ENCODE measurements around the gene TLE7.

Gene TLE7

DNA sequence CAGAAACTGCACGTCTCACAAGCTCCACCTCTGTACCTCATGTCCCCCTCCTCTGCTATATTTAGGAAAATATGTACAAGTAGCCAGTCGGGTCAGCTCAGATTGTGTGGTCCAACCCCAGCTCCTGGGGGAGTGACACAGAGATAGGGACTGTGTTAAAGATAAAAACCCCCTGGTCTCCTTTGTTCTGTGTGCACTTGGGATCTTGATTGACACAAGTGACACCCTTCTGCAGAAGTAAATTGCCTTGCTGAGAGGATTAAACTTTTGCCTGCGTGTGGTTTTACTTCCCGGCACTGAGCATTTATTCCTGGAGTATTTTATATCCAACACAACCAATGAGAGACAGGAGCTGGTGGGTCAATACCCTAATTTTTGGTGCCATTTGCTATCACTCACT lies 37.5 kb downstream of the TLE7 start:
- in situ Hi-C loops (cut with HindIII; ENCODE audit: low pct_unique_long_range_greater_than_20kb, low sequenced_read_pairs), result no loop called here
- no peak for TF ChIP-seq JUND (IDR thresholded peaks at IDR 0.05; ENCODE audit: low read depth)
- no peak for DNase-seq (ENCODE audit: low read depth in 1 of 2, low spot score in 1 of 2)

DNA sequence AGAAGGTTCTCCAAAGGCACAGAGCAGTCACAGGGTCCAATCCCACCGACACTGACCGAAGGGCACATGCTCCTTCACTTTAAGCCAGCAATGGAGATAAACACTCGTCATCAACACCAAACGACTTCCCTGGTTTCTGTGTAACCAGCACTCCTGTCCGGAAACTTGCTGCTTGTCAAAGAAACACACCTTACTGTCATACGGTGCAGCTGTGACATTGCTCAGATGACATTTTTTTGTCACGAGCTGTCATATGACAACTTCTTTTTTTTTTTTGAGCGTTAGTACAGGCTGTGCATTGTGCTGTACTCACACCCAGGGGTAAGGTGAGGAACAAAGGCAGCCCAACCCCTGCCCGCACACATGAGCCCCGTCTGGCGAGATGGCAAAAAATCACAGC lies 39.2 kb downstream of the TLE7 start:
- no peak for TF ChIP-seq JUND (IDR thresholded peaks at IDR 0.05; ENCODE audit: low read depth)
- DNase-seq (ENCODE audit: low read depth in 1 of 2, low spot score in 1 of 2), result no peak
- in situ Hi-C loops (cut with HindIII; ENCODE audit: low pct_unique_long_range_greater_than_20kb, low sequenced_read_pairs), result no loop called here

GRCh38 chr16:71402007-71402406 lies 39.8 kb downstream of the TLE7 start:
- DNase-seq (ENCODE audit: low read depth in 1 of 2, low spot score in 1 of 2), result no peak
- TF ChIP-seq JUND (IDR thresholded peaks at IDR 0.05; ENCODE audit: low read depth), result no peak
- in situ Hi-C loops (cut with HindIII; ENCODE audit: low pct_unique_long_range_greater_than_20kb, low sequenced_read_pairs), result no loop called here

GRCh38 chr16:71399801-71400563 lies 41.9 kb downstream of the TLE7 start:
- no peak for TF ChIP-seq JUND (IDR thresholded peaks at IDR 0.05; ENCODE audit: low read depth)
- DNase-seq (ENCODE audit: low read depth in 1 of 2, low spot score in 1 of 2), result no peak
- in situ Hi-C loops (cut with HindIII; ENCODE audit: low pct_unique_long_range_greater_than_20kb, low sequenced_read_pairs), result no loop called here

GRCh38 chr16:71396594-71396993 lies 45.3 kb downstream of the TLE7 start:
- DNase-seq (ENCODE audit: low read depth in 1 of 2, low spot score in 1 of 2), result no peak
- no peak for TF ChIP-seq JUND (IDR thresholded peaks at IDR 0.05; ENCODE audit: low read depth)
- in situ Hi-C loops (cut with HindIII; ENCODE audit: low pct_unique_long_range_greater_than_20kb, low sequenced_read_pairs), result no loop called here

DNA sequence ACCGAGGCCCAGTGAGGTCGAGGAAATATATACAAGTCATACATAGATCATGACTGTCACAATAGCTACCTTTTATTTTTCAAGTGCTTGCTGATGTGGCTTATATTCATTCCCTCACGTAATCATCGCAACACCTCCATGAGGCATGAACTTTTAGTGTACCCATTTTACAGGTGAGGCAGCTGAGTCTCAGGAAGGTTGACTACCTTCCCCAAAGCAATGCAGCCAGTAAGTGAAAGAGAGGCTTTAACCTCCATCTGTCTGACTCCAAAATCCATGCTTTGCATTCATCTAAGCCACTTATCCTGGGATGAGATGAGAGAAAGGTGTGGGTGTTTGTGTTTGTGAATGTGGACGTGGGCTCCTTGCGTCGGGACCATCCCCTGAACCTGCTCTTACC lies 52.5 kb downstream of the TLE7 start:
- TF ChIP-seq JUND (IDR thresholded peaks at IDR 0.05; ENCODE audit: low read depth), result no peak
- no peak for DNase-seq (ENCODE audit: low read depth in 1 of 2, low spot score in 1 of 2)
- in situ Hi-C loops (cut with HindIII; ENCODE audit: low pct_unique_long_range_greater_than_20kb, low sequenced_read_pairs), result no loop called here

DNA sequence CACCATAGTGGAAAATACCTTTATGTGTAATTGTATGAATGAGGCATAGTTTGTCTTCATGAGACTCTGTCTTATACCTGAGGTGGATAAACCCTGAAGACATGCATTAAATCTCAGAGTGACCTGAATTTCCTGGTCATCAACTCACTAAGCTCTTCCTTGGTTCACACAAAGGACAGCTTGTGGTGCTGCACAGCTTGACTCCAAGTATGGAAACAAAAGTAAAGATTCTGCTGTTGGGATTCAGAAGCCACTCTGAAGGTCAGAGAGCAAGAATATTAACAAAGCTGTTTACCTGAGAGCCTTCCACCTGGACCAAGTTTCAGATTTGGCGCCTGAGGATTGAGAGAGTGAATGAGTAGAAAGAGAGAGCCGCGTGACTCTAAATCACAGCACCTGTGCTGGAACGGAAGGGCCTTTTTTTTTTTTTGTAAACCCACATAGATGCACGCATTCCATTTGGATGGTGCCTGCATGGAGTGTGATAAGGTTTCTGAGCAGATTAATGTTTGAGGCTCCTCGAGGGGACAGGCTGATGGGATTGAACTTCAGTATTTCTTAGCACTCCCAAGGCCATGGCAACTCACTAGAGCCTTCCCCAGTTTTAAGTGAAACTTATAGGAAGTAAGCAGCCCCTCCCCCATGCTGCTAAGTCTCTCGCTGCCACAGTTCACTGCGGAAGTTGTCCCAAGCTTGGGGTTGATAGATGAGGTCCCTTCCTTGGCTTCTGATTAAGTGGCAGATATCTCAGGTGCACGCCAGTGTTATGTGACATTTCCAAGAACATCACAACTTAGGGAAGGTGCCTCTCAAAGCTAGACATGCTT lies 54.6 kb downstream of the TLE7 start:
- no peak for DNase-seq (ENCODE audit: low read depth in 1 of 2, low spot score in 1 of 2)
- in situ Hi-C loops (cut with HindIII; ENCODE audit: low pct_unique_long_range_greater_than_20kb, low sequenced_read_pairs), result no loop called here

DNA sequence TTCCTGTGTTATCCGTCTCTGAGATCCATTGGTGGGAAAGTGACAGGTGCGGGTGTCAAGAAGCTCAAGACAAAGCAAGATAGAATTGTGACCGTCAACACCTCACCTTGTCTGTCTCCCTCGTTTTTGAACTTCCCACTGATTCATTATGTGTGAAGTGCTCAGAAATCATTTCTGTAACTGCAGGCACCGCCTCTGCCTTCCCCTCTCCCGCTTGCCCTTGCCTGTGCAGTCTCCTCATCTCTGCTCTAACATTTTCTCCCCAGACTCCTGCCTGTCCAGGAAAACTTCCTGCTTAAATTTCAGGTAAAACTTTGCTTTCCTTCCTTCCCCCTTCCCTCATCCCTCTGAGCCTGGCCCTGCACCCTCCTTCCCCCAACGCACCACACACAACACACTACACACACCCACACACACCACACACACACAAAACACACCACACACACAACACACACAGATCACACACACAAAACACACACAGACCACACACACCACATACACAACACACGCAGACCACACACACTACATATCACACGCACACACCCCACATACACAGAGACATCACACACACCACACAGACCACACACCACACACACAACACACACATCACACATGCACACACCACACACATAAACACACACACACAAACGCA lies 57.7 kb downstream of the TLE7 start:
- in situ Hi-C loops (cut with HindIII; ENCODE audit: low pct_unique_long_range_greater_than_20kb, low sequenced_read_pairs), result no loop called here
- peak in 1 of 2 experiments; percentile 13 for DNase-seq (ENCODE audit: low read depth in 1 of 2, low spot score in 1 of 2)
- TF ChIP-seq JUND (IDR thresholded peaks at IDR 0.05; ENCODE audit: low read depth), result no peak

More for the DNA sequence above, 54.6 kb downstream of the TLE7 start:
- TF ChIP-seq JUND (IDR thresholded peaks at IDR 0.05; ENCODE audit: low read depth), result no peak

GRCh38 chr16:71383054-71383773 lies 58.6 kb downstream of the TLE7 start:
- in situ Hi-C loops (cut with HindIII; ENCODE audit: low pct_unique_long_range_greater_than_20kb, low sequenced_read_pairs), result no loop called here
- TF ChIP-seq JUND (IDR thresholded peaks at IDR 0.05; ENCODE audit: low read depth), result no peak
- peak in 1 of 2 experiments; percentile 55 for DNase-seq (ENCODE audit: low read depth in 1 of 2, low spot score in 1 of 2)

- DNase-seq (ENCODE audit: low read depth in 1 of 2, low spot score in 1 of 2), result no peak
- TF ChIP-seq JUND (IDR thresholded peaks at IDR 0.05; ENCODE audit: low read depth), result no peak
- in situ Hi-C loops (cut with HindIII; ENCODE audit: low pct_unique_long_range_greater_than_20kb, low sequenced_read_pairs), result no loop called here
These were observed 61.0 kb downstream of the TLE7 start for GRCh38 chr16:71380831-71381230.

Data from T47D (cell line).